ENCODE data around the gene PKMYT1.

The PKMYT1 gene

DNA sequence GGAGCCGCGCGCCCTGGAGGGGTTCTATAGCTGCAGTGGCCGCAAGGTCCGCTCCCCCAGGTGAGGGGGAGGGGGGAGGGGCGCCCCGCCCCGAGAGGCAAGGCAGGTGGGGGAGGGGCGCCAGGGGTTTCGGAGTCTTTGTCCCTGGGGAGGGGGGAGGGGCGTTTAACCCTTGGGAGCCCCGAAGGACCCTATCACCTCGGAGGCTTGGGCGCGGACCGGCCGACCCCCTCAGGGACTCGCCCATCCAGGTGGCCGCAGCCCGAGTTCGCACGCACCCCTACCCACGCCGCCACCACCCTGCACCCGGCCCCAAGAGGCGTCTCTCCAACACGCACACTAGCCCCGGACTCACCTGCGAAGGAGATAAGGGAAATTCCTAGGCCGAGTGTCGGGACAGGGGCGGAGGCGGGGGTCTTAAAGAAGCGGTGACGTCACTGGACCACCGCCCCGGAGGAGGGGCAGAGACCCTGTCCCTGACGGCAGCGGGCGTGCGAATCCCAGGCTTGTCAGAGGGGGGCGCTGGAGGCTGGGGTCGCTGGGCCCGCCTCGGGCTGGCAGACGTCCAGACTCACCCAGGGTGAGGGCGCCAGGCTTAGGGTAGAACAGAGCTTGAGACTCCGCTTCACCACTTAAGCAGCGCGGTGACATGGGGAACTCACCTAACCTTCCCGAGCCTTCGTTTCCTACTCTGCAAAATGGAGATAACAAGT lies 37.7 kb upstream of the PKMYT1 start, which contains the start of gene CLDN6:
TSS of gene CLDN6 (minus strand) at position 390 of the 713 bp plus-strand sequence. CDS start 2,162 bp downstream, outside the sequence.
- no peak for DNase-seq (ENCODE audit: low spot score)

DNA sequence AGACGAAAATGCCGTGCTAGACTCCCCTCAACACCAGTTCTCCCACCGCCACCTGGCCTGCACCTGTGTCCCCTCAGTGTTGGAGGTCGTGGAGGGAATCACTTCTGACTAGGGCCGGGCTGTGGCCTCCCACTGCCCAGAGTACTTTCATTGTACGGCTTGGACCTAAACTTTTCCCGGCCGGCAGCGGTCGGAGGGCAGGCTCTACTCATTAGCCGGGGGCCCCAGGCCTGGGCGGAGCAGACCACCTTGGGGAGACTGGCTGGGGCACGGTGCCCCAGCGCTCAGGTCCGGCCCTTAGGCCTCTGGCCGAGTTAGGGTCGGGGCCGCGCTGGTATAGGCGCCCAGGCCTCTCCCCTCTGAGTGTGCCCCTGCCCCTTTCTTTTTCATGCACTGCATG lies 37.1 kb upstream of the PKMYT1 start:
- DNase-seq (ENCODE audit: low spot score): no peak

- DNase-seq (ENCODE audit: low spot score): no peak
These were observed 35.7 kb upstream of the PKMYT1 start for GRCh38 chr16:3015865-3016521.

DNA sequence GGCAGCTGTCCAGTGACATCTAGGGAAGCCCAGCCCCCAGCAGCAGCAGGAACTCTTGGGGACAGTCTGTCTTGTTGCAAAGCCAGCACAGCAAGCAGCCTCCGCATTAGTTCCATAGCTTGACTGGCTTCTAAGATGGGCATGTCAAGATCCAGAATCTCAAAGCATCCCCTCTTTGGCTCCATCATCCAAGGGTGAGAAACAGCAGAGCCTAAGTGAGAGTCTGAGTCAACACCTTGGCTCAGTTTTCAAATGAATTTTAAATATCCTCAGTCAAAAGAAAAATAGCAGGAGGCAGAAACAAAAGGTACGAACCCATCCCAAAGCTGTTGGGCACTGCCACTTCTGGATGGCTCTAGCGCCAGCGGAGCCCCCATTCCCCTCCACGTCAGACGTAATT lies 34.7 kb upstream of the PKMYT1 start:
- DNase-seq (ENCODE audit: low spot score): no peak

DNA sequence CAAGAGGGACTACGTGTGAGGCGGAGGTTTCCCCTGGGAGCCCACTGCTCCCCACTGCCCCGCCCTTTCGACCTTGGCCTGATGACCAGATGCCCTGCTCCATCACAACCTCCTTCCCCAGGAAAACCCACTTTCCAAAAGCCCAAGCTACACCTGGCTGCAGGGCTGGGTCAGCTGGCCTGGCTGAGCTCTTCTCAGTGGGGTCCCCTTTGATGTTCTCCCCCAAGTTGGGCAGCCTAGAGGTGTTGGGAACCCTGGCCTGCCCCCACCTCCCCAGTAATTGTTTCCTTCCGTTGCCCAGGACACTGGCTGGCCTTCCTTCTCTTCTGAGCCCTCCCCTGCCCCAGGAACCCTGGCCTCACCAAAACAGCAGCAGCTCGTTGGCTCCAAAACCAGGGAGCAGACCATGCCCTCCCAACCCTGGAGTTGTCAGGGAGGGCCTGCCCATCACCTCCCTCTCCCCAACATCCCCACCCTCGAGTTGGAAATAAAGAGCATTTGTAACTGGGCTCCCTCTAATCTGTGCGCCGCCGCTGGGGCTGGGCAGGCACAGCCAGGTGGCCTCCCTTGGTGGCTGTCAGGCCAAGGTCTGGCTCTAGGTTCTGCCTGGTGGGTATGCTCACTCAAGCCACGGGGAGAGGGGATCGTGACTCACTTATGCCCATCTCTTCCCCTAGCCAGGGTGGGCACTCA lies 33.9 kb upstream of the PKMYT1 start:
- no peak for DNase-seq (ENCODE audit: low spot score)

DNA sequence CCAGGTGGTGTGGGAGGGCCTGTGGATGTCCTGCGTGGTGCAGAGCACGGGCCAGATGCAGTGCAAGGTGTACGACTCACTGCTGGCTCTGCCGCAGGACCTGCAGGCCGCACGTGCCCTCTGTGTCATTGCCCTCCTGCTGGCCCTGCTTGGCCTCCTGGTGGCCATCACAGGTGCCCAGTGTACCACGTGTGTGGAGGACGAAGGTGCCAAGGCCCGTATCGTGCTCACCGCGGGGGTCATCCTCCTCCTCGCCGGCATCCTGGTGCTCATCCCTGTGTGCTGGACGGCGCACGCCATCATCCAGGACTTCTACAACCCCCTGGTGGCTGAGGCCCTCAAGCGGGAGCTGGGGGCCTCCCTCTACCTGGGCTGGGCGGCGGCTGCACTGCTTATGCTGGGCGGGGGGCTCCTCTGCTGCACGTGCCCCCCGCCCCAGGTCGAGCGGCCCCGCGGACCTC lies 33.3 kb upstream of the PKMYT1 start:
- DNase-seq (ENCODE audit: low spot score): no peak

GRCh38 chr16:3012828-3013420 lies 32.7 kb upstream of the PKMYT1 start, which contains the start of gene CLDN9:
TSS of gene CLDN9 (plus strand) at chr16:3012923. CDS start at chr16:3013363, 440 bp downstream.
- DNase-seq (ENCODE audit: low spot score): no peak

GRCh38 chr16:3012246-3012645 lies 32.0 kb upstream of the PKMYT1 start:
- no peak for DNase-seq (ENCODE audit: low spot score)

DNA sequence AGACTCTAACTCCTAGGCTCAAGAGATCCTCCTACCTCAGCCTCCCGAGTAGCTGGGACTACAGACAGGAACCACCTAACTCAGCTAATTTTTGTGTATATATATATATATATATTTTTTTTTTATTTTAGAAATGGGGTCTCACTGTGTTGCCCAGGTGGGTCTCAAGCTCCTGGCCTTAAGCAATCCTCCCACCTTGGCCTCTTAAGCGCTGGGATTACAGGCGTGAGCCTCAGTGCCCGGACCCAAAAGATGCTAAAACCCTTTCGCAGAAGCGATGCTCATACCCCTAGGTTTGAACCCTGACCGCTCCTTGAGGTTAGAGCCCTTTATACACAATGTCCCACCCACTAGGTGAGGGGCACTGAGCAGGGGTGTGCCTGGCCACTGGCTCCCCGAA lies 30.3 kb upstream of the PKMYT1 start:
- DNase-seq (ENCODE audit: low spot score): no peak

GRCh38 chr16:3009568-3010390 lies 29.5 kb upstream of the PKMYT1 start:
- no peak for DNase-seq (ENCODE audit: low spot score)

DNA sequence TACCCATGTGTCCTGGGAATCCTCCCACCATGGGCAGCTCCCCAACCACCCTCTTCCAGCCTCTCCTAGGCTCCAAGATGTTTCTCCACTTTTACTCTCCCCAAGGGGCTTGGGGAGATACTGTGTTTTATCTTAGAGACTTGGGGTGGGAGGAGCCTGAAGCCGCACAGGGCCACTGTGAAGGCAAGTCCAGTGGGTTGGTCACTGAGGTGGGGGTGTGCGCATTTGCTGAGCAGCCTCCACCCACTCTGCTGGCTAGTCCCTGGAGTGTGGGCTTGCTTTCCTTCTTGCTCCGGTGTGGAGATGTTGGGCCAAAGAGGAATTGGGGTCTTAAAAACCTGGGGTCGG lies 28.4 kb upstream of the PKMYT1 start:
- no peak for DNase-seq (ENCODE audit: low spot score)

- DNase-seq (ENCODE audit: low spot score): peak; percentile 57
These were observed 27.9 kb upstream of the PKMYT1 start for GRCh38 chr16:3007957-3008689.

- DNase-seq (ENCODE audit: low spot score): no peak
These were observed 27.1 kb upstream of the PKMYT1 start for GRCh38 chr16:3007059-3007956.

DNA sequence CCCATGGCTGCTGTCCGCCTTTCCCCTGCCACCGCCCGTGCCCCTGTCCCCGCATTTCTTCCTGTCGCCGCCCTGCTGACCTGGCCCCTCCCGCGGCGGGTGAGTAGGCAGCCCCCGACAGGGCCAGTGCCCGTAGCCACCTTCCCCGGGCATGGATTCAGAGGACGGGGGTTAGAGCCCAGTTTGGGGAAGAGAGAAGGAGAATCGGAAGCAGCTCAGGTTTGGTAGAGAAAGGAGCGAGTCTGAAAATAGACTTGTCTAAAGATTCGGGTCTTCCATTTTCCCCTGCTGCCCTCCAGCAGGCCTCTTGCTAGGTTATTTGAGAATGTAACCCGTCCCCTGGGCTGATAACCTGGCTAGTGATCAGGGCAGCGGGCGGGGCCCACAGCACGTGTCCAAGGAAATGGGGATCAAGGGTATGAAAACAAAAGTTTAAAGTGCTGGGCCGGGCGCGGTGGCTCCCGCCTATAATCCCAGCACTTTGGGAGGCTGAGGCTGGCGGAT lies 24.6 kb upstream of the PKMYT1 start:
- DNase-seq (ENCODE audit: low spot score): no peak

GRCh38 chr16:3004319-3004718 lies 24.1 kb upstream of the PKMYT1 start:
- DNase-seq (ENCODE audit: low spot score): no peak

GRCh38 chr16:3003582-3004270 lies 23.5 kb upstream of the PKMYT1 start:
- peak; percentile 100 for DNase-seq (ENCODE audit: low spot score)

DNA sequence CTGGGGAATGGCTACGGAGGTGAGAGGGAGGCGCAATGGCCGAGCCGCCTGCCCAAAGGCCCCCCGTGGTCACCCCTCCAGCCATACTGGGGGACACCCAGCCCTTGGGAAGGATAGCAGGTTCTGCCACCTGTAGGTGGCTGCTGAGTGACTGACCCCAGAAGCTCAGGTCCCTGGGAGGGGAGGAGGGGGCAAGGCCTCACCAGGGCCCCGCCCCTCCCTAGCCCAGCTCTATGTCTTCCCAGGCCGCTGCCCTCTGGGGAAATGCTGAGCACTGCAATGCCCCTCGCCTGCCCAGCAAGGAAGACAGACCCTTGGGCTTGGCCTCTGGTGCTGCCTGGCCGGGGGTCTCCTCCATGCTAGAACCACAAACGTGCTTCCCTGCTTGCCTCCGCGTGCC lies 21.1 kb upstream of the PKMYT1 start:
- DNase-seq (ENCODE audit: low spot score): no peak

DNA sequence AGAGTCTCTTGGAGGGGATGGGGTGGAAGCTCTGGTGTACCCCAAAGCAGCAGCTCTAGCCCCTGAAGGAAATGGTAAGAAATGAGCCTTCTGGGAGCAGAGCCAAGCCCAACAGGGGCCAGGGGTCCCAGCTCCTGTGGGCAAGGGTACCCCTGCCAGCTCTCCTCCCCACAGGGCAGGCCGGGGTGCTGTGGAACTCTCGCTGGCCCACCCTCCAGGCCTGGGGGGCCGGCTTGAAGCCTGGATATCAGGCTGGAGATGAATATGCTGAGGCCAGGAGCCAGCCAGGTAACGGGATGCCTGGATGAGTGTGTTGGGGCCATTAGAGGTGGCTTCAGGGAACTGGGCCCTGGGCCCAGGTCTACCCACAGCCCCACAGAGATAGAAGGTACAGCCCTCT lies 20.3 kb upstream of the PKMYT1 start:
- no peak for DNase-seq (ENCODE audit: low spot score)

GRCh38 chr16:2999929-3000328 lies 19.7 kb upstream of the PKMYT1 start:
- no peak for DNase-seq (ENCODE audit: low spot score)
